Caco-2 (cell line): ENCODE data around the gene COMMD1. TPM values are rescaled to one million over a fixed set of nuclear protein-coding genes. Genes with fewer than 3 reads are reported as not detected.

ENCODE experiments used
- BruUV-seq: library from RNA; stranded (reverse); fragments of 400-500 nt; replicated peaks from 2 replicates; lab custom pipeline; 2021; lab: Mats Ljungman, UMichigan
- CTCF ChIA-PET: fragments of 300-600 bp; sonication (Branson Sonifier 250); formaldehyde crosslinking; loops from one replicate; lab custom pipeline; 2022; ENCODE audit warnings: antibody characterized with exemption; lab: Charles Lee
- POLR2A ChIA-PET: fragments of 300-600 bp; sonication (Branson Sonifier 250); formaldehyde crosslinking; loops from one replicate; lab custom pipeline; 2022; ENCODE audit warnings: antibody characterized with exemption; lab: Charles Lee
- DNase-seq, 2 experiments: peaks; one replicate each; pipeline versions ENCODE4 v3.0.0 to v3.0.0-alpha.2; 2020 to 2022
- H3K27me3 ChIP-seq: replicated peaks from 2 replicates; pipeline ENCODE4 v1.6.0; 2011; ENCODE audit warnings: low read length; ENCODE audit not compliant: control insufficient read depth, insufficient read depth
- H3K36me3 ChIP-seq: 2 replicates; pipeline ENCODE4 v1.5.1; 2011; ENCODE audit warnings: low read length; ENCODE audit not compliant: control insufficient read depth, insufficient read depth
- H3K4me1 ChIP-seq: fragments of 250-450 bp; sonication (Bioruptor Pico); 2 replicates; pipeline ENCODE4 v1.5.1; 2020; ENCODE audit warnings: mild to moderate bottlenecking
- H3K4me3 ChIP-seq: 2 replicates; pipeline ENCODE4 v1.5.1; 2011; ENCODE audit warnings: low read depth, mild to moderate bottlenecking, control low read depth, low read length
- H3K9me3 ChIP-seq: fragments of 250-450 bp; sonication (Bioruptor Pico); 2 replicates; pipeline ENCODE4 v1.5.1; 2020; ENCODE audit warnings: mild to moderate bottlenecking, moderate library complexity
- H3K27ac Mint-ChIP-seq: one replicate; pipeline ENCODE4 v1.8.0; 2022; ENCODE audit warnings: mixed read lengths; ENCODE audit not compliant: unreplicated experiment
- H3K27me3 Mint-ChIP-seq: one replicate; pipeline ENCODE4 v1.8.0; 2022; ENCODE audit warnings: mixed read lengths; ENCODE audit not compliant: insufficient read depth, unreplicated experiment
- H3K36me3 Mint-ChIP-seq: one replicate; pipeline ENCODE4 v1.8.0; 2022; ENCODE audit warnings: mild to moderate bottlenecking, mixed read lengths; ENCODE audit not compliant: insufficient read depth, unreplicated experiment
- H3K4me1 Mint-ChIP-seq: one replicate; pipeline ENCODE4 v1.8.0; 2022; ENCODE audit warnings: low read depth, mixed read lengths; ENCODE audit not compliant: unreplicated experiment
- H3K4me3 Mint-ChIP-seq: one replicate; pipeline ENCODE4 v1.8.0; 2022; ENCODE audit warnings: mild to moderate bottlenecking, moderate library complexity, mixed read lengths; ENCODE audit not compliant: unreplicated experiment
- H3K9me3 Mint-ChIP-seq: one replicate; pipeline ENCODE4 v1.8.0; 2022; ENCODE audit warnings: mixed read lengths; ENCODE audit not compliant: unreplicated experiment
- intact Hi-C: fragments of 100-400 bp; cut with micrococcal nuclease; formaldehyde crosslinking; loops from one replicate; pipeline ENCODE4 v1.10.0; 2022; ENCODE audit not compliant: unreplicated experiment
- total RNA-seq: library from RNA; stranded (reverse); gene quantifications from 2 replicates; pipeline ENCODE4 v1.2.3, GENCODE V29; 2022
- TF ChIP-seq, protein P1 (sequence below), 2 experiments: fragments of 200-600 bp in 1 of 2; IDR thresholded peaks; 1 replicate in 1 of 2; 2 replicates in 1 of 2; pipeline versions ENCODE4 v1.5.1 to v1.8.0; 2011 to 2022; ENCODE audit warnings: antibody characterized with exemption in 1 of 2, control low read depth in 1 of 2, inconsistent platforms in 1 of 2, low read depth in 1 of 2, low read length in 1 of 2, mild to moderate bottlenecking in 1 of 2, moderate library complexity in 1 of 2; ENCODE audit not compliant: insufficient read depth in 1 of 2, severe bottlenecking in 1 of 2, unreplicated experiment in 1 of 2

COMMD1 gene
- total RNA-seq, 1 experiment from 2014 or later = 56.7 TPM

DNA sequence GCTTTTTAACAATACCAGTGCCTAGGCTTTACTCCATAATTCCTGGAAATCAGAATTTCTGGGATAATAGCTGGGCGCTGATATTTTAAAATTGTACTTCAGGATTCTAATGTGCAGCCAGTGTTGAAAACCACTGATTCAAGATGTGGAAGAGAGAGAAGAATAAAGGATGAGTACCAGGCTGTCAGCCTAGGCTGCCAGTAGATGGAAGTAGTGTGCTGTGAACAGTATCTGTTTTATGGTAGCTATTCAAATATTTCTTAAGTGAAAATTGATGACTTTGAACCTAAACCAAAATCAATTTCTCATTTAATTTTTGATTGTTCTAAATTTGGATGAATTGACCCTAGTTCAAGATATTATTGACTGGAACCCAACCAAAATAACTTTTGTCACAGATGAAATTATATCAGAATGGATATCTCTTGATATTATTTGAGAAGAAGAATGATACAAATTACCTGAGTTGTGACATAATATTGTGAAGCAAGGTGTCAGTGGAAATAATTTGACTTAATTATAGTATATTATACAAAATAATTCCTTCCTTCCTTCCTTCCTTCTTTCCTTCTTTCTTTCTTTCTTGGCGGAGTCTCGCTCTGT, 88.0 kb downstream of the COMMD1 start:
- H3K27me3 ChIP-seq = no peaks in the 10 kb centered on the region
- TF ChIP-seq, protein P1, sequence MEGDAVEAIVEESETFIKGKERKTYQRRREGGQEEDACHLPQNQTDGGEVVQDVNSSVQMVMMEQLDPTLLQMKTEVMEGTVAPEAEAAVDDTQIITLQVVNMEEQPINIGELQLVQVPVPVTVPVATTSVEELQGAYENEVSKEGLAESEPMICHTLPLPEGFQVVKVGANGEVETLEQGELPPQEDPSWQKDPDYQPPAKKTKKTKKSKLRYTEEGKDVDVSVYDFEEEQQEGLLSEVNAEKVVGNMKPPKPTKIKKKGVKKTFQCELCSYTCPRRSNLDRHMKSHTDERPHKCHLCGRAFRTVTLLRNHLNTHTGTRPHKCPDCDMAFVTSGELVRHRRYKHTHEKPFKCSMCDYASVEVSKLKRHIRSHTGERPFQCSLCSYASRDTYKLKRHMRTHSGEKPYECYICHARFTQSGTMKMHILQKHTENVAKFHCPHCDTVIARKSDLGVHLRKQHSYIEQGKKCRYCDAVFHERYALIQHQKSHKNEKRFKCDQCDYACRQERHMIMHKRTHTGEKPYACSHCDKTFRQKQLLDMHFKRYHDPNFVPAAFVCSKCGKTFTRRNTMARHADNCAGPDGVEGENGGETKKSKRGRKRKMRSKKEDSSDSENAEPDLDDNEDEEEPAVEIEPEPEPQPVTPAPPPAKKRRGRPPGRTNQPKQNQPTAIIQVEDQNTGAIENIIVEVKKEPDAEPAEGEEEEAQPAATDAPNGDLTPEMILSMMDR (IDR thresholded peaks at IDR 0.05; ENCODE audit: insufficient read depth in 1 of 2, low read depth in 1 of 2, low read length in 1 of 2, severe bottlenecking in 1 of 2, unreplicated experiment in 1 of 2) = peak; percentile 75 to 77
- no peaks in the 10 kb centered on the region for H3K36me3 ChIP-seq
- intact Hi-C loops = loop anchor here (1.0 to 10.0 kb wide), 6 partner anchors 75 to 781 kb away; partner anchors contain the start of gene B3GNT2
- POLR2A ChIA-PET = no interaction called here
- Mint-ChIP-seq H3K4me3 (no peak overlapping the region), H3K27me3 (no peaks in the 10 kb centered on the region), H3K4me1 (peaks cover 45% of the 10 kb centered on the region), H3K36me3 (no peaks in the 10 kb centered on the region), H3K9me3 (peaks cover 5% of the 10 kb centered on the region), H3K27ac (peak overlapping the region; percentile 31)
- no peaks in the 10 kb centered on the region for H3K9me3 ChIP-seq
- H3K4me1 ChIP-seq = peaks cover 6% of the 10 kb centered on the region
- BruUV-seq = no TSS peak
- CTCF ChIA-PET = interaction anchor here (0.6 to 3.7 kb wide), 6 partner anchors 17 to 464 kb away, joined by 3 to 30 read pairs (median 5); no protein-coding TSS in a partner anchor
- H3K4me3 ChIP-seq = no peak overlapping the region
- DNase-seq = peak in 1 of 2 experiments; percentile 49

- no peaks in the 10 kb centered on the region for H3K9me3 Mint-ChIP-seq
- ChIA-PET CTCF (interaction anchor here (3.7 kb wide), 1 partner anchor 417 kb away, joined by 30 read pairs; no protein-coding TSS in a partner anchor), POLR2A (no interaction called here)
- H3K27me3 Mint-ChIP-seq = no peaks in the 10 kb centered on the region
- H3K9me3 ChIP-seq = no peaks in the 10 kb centered on the region
- H3K27ac Mint-ChIP-seq = no peak overlapping the region
- no peak overlapping the region for H3K4me3 Mint-ChIP-seq
- H3K4me1 Mint-ChIP-seq = peaks cover 45% of the 10 kb centered on the region
- DNase-seq = no peak
- no peaks in the 10 kb centered on the region for H3K36me3 Mint-ChIP-seq
- intact Hi-C loops = loop anchor here (10.0 kb wide), 4 partner anchors 200 to 780 kb away; partner anchors contain the start of gene B3GNT2
- H3K36me3 ChIP-seq = no peaks in the 10 kb centered on the region
- TF ChIP-seq, protein P1 (IDR thresholded peaks at IDR 0.05; ENCODE audit: insufficient read depth in 1 of 2, low read depth in 1 of 2, low read length in 1 of 2, severe bottlenecking in 1 of 2, unreplicated experiment in 1 of 2) = no peak
- H3K27me3 ChIP-seq = no peaks in the 10 kb centered on the region
- BruUV-seq = no TSS peak
- H3K4me1 ChIP-seq = peaks cover 6% of the 10 kb centered on the region
- no peak overlapping the region for H3K4me3 ChIP-seq
These were observed 89.1 kb downstream of the COMMD1 start for GRCh38 chr2:61994531-61994930.

DNA sequence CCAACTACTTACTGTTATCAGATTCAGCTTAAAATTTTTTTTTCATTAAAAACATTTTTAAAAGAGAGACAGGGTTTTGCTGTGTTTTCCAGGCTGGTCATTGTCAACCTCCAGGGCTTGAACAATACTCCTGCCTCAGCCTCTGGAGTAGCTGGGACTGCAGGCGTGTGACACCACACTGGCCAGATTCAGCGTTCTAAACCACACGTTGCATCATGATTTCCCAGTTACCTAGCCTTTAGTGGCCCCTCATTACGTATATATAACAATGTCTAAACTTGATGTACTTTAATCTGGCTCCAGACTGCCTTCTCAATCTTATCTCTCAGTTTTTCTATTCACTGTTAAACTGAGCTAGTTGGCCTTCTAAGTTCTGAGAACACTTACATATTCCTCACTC, 89.6 kb downstream of the COMMD1 start:
- H3K36me3 ChIP-seq = no peaks in the 10 kb centered on the region
- POLR2A ChIA-PET = no interaction called here
- Mint-ChIP-seq H3K27ac (no peak overlapping the region), H3K27me3 (no peaks in the 10 kb centered on the region), H3K36me3 (no peaks in the 10 kb centered on the region), H3K4me1 (peaks cover 45% of the 10 kb centered on the region), H3K9me3 (no peaks in the 10 kb centered on the region), H3K4me3 (no peak overlapping the region)
- H3K27me3 ChIP-seq = no peaks in the 10 kb centered on the region
- no peaks in the 10 kb centered on the region for H3K9me3 ChIP-seq
- TF ChIP-seq, protein P1 (IDR thresholded peaks at IDR 0.05; ENCODE audit: insufficient read depth in 1 of 2, low read depth in 1 of 2, low read length in 1 of 2, severe bottlenecking in 1 of 2, unreplicated experiment in 1 of 2) = no peak
- BruUV-seq = no TSS peak
- H3K4me3 ChIP-seq = no peak overlapping the region
- intact Hi-C loops = loop anchor here (10.0 kb wide), 4 partner anchors 200 to 780 kb away; partner anchors contain the start of gene B3GNT2
- H3K4me1 ChIP-seq = peaks cover 6% of the 10 kb centered on the region
- DNase-seq = no peak
- CTCF ChIA-PET = interaction anchor here (3.7 kb wide), 1 partner anchor 417 kb away, joined by 30 read pairs; no protein-coding TSS in a partner anchor
